Measurements from ENCODE around the gene TBR1.
A peak's percentile ranks its signal among the peaks of the same experiment; 100 is the strongest.

The TBR1 gene

GRCh38 chr2:161414042-161415033 is 1.8 kb upstream of the TBR1 start:
- peak overlapping the region; percentile 19 to 46 (median 28) for H3K4me3 ChIP-seq
- no peak overlapping the region for H3K27ac ChIP-seq

GRCh38 chr2:161415034-161415986 is 787 bp upstream of the TBR1 start:
- H3K4me3 ChIP-seq: peak overlapping the region; percentile 19 to 46 (median 28)
- no peak overlapping the region for H3K27ac ChIP-seq

GRCh38 chr2:161416708-161417437 is 776 bp downstream of the TBR1 start:
- Histone ChIP-seq H3K4me3 (no peak overlapping the region), H3K27ac (no peak overlapping the region)

- H3K4me3 ChIP-seq: no peak overlapping the region
- no peak overlapping the region for H3K27ac ChIP-seq
Measured at GRCh38 chr2:161417438-161418274, 1.6 kb downstream of the TBR1 start.

- Histone ChIP-seq H3K4me3 (no peak overlapping the region), H3K27ac (no peak overlapping the region)
Measured at GRCh38 chr2:161418275-161418714, 2.2 kb downstream of the TBR1 start.

GRCh38 chr2:161418715-161419637 is 2.9 kb downstream of the TBR1 start:
- H3K27ac ChIP-seq: no peak overlapping the region
- H3K4me3 ChIP-seq: no peak overlapping the region

- no peak overlapping the region for H3K27ac ChIP-seq
- no peak overlapping the region for H3K4me3 ChIP-seq
Measured at GRCh38 chr2:161419638-161420190, 3.6 kb downstream of the TBR1 start.

- H3K4me3 ChIP-seq: no peak overlapping the region
Measured at GRCh38 chr2:161420406-161421074, 4.4 kb downstream of the TBR1 start.

GRCh38 chr2:161421686-161422085 is 5.6 kb downstream of the TBR1 start:
- H3K27ac ChIP-seq: no peak overlapping the region
- no peak overlapping the region for H3K4me3 ChIP-seq

More at GRCh38 chr2:161420406-161421074, 4.4 kb downstream of the TBR1 start:
- H3K27ac ChIP-seq: no peak overlapping the region

- no peak overlapping the region for H3K27ac ChIP-seq
- H3K4me3 ChIP-seq: peak overlapping the region in 1 of 7 experiments; percentile 28
Measured at GRCh38 chr2:161422816-161423403, 6.8 kb downstream of the TBR1 start.

GRCh38 chr2:161423421-161424393 is 7.6 kb downstream of the TBR1 start:
- H3K4me3 ChIP-seq: peak overlapping the region in 4 of 7 experiments; percentile 11 to 28 (median 12)

GRCh38 chr2:161424394-161424769 is 8.3 kb downstream of the TBR1 start:
- Histone ChIP-seq H3K4me3 (no peak overlapping the region), H3K27ac (no peak overlapping the region)

More at GRCh38 chr2:161423421-161424393, 7.6 kb downstream of the TBR1 start:
- no peak overlapping the region for H3K27ac ChIP-seq

GRCh38 chr2:161424891-161425727 is 9.0 kb downstream of the TBR1 start:
- Histone ChIP-seq H3K4me3 (no peak overlapping the region), H3K27ac (no peak overlapping the region)

GRCh38 chr2:161425728-161426454 is 9.8 kb downstream of the TBR1 start:
- H3K27ac ChIP-seq: no peak overlapping the region
- H3K4me3 ChIP-seq: no peak overlapping the region
